Bronchial epithelial cell (primary cell): ENCODE results near the gene ALPG. TPM values are rescaled to one million over a fixed set of nuclear protein-coding genes. Genes with fewer than 3 reads are reported as not detected.
A peak's percentile ranks its signal among the peaks of the same experiment; 100 is the strongest.

Source experiments
- DNase-seq: peaks from one replicate; pipeline ENCODE4 v3.0.0-alpha.2; 2010; ENCODE audit warnings: low read depth
- FAIRE-seq: peaks from 2 replicates; lab custom pipeline; 2011; peaks lifted over from hg19 to GRCh38; lab: Jason Lieb, UNC
- H3K27me3 ChIP-seq: 2 replicates; pipeline ENCODE4 v1.5.1; 2011; ENCODE audit warnings: low read length; ENCODE audit not compliant: control insufficient read depth, insufficient read depth
- H3K36me3 ChIP-seq: 2 replicates; pipeline ENCODE4 v1.5.1; 2011; ENCODE audit warnings: low read length; ENCODE audit not compliant: control insufficient read depth, insufficient read depth
- H3K4me3 ChIP-seq: 2 replicates; pipeline ENCODE4 v1.5.1; 2011; ENCODE audit warnings: mild to moderate bottlenecking, low read depth, low read length, control low read depth
- CTCF ChIP-seq: IDR thresholded peaks from 2 replicates; pipeline ENCODE4 v1.5.1; 2011; ENCODE audit warnings: mild to moderate bottlenecking, moderate library complexity, low read length, control low read depth, inconsistent platforms; ENCODE audit not compliant: insufficient read depth, severe bottlenecking
- total RNA-seq: library from RNA; depleted of rRNA; stranded (reverse); fragments of >200 nt; gene quantifications from 2 replicates; pipeline ENCODE4 v1.2.1, GENCODE V29; 2014

ALPG gene
- total RNA-seq, 1 donor from 2014 or later, result not detected

DNA sequence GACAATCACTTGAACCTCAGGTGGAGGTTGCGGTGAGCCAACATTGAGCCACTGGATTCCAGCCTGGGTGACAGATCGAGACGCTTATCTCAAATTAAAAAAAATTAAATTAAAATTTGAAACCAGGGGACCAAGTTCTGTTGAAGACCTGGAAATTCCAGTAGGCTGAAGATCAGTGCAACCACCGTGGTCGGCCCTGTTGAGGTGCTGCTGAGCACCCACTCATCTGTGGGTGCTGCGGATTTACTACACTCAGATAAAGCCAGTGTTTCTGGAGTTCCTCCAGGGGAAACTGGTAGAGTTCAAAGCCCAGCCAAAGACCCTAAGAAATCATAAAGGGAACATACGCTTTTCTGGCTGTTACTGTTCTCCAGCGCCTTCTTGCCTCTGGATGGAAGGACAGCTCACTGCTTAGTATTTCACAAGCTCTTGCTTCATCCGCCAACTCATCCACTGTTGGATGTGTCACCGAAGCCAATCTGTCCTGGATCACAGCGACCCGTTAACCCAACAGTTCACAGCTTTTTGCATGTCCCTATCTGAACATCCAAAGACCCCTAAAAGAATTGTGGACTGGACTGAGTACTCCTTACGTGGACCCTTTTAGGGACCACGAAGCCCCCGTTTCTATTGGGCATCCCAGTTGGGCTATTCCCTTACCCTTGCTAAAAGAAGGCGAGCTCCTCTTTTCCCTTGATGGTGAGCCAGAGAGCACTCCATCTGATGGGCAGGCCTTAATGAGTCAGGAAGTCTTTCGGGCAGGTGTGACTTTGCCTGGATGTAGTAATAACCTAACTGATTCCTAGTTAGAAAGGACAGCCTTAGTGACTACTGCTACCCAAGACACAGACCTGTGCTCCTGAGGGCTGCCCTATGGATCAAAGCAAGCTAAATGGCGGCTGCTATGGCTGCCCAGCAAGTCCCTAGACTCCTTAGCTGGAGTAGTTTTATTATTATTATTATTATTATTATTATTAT, 34.1 kb upstream of the ALPG start:
- FAIRE-seq, result no peak
- TF ChIP-seq CTCF, result no peak
- no peaks in the 10 kb centered on the region for H3K27me3 ChIP-seq
- no peaks in the 10 kb centered on the region for H3K36me3 ChIP-seq
- H3K4me3 ChIP-seq, result no peak overlapping the region
- DNase-seq, result peak; percentile 30

GRCh38 chr2:232374356-232374755, 32.3 kb upstream of the ALPG start:
- no peak for TF ChIP-seq CTCF
- DNase-seq (no peak), FAIRE-seq (no peak)
- H3K27me3 ChIP-seq, result no peaks in the 10 kb centered on the region
- no peaks in the 10 kb centered on the region for H3K36me3 ChIP-seq
- H3K4me3 ChIP-seq, result no peak overlapping the region

- Histone ChIP-seq H3K36me3 (no peaks in the 10 kb centered on the region), H3K27me3 (no peaks in the 10 kb centered on the region), H3K4me3 (no peak overlapping the region)
- no peak for TF ChIP-seq CTCF
- DNase-seq (no peak), FAIRE-seq (no peak)
These were observed 31.5 kb upstream of the ALPG start for GRCh38 chr2:232375164-232375563.

GRCh38 chr2:232376260-232376659, 30.4 kb upstream of the ALPG start:
- H3K27me3 ChIP-seq, result no peaks in the 10 kb centered on the region
- DNase-seq (no peak), FAIRE-seq (no peak)
- H3K4me3 ChIP-seq, result no peak overlapping the region
- TF ChIP-seq CTCF, result no peak
- H3K36me3 ChIP-seq, result no peaks in the 10 kb centered on the region

DNA sequence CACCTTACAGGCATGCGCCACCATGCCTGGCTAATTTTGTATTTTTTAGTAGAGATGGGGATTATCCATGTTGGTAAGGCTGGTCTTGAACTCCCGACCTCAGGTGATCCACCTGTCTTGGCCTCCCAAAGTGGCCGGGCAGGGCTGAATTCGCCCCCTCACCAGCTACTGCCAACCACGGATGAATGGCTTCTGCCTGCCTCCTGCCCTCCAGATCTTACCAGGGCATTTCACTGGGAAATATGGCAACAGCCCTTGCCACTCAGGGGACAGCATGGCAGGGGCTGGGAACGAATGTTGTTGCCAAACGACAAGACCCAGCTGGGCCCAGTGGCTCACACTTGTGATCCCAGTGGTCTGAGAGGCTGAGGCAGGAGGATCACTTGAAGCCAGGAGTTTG, 29.9 kb upstream of the ALPG start:
- no peak for DNase-seq
- FAIRE-seq, result no peak

More for the DNA sequence above, 29.9 kb upstream of the ALPG start:
- Histone ChIP-seq H3K4me3 (no peak overlapping the region), H3K27me3 (no peaks in the 10 kb centered on the region), H3K36me3 (no peaks in the 10 kb centered on the region)
- no peak for TF ChIP-seq CTCF
